Measurements from ENCODE around the gene AUTS2. TPM values are rescaled to one million over a fixed set of nuclear protein-coding genes. Genes with fewer than 3 reads are reported as not detected.

The AUTS2 gene
- total RNA-seq, 1 experiment from 2014 or later = 256 TPM

- Histone ChIP-seq H3K79me2 (ENCODE audit: insufficient read depth, low read length) (no peaks in the 10 kb centered on the region), H3K4me1 (ENCODE audit: insufficient read depth, low read length) (no peaks in the 10 kb centered on the region), H3K14ac (ENCODE audit: insufficient read depth, low read length) (no peak overlapping the region), H3K9me3 (ENCODE audit: control insufficient read depth, low read depth, low read length) (no peaks in the 10 kb centered on the region), H2BK5ac (ENCODE audit: insufficient read length, low read length) (no peak overlapping the region), H2AK5ac (ENCODE audit: insufficient read length, low read length) (no peak overlapping the region), H3K18ac (ENCODE audit: insufficient read length, low read depth, low read length) (no peak overlapping the region), H2BK12ac (ENCODE audit: insufficient read length, low read depth, low read length) (no peak overlapping the region), H3K79me1 (ENCODE audit: insufficient read depth, low read depth, low read length, poor library complexity, severe bottlenecking) (no peaks in the 10 kb centered on the region), H3K23me2 (ENCODE audit: insufficient read length, low read depth, low read length, poor library complexity, severe bottlenecking) (no peaks in the 10 kb centered on the region), H4K5ac (ENCODE audit: insufficient read length, low read depth, low read length) (no peak overlapping the region), H3K9ac (ENCODE audit: extremely low read depth, insufficient read length, low read length) (no peak overlapping the region), H3K4ac (ENCODE audit: low read depth, low read length) (no peak overlapping the region), H2BK15ac (ENCODE audit: low read depth, low read length) (no peak overlapping the region), H3K56ac (ENCODE audit: insufficient read length, low read depth, low read length) (no peak overlapping the region), H3K27me3 (ENCODE audit: insufficient read depth, low read length) (no peaks in the 10 kb centered on the region), H2BK120ac (ENCODE audit: low read depth, low read length, poor library complexity, severe bottlenecking) (no peak overlapping the region), H2AFZ (ENCODE audit: low read length) (no peak overlapping the region), H3T11ph (ENCODE audit: low read length) (no peak overlapping the region), H2BK20ac (ENCODE audit: low read depth, low read length, poor library complexity, severe bottlenecking) (no peak overlapping the region), H3K27ac (ENCODE audit: insufficient read length, low read depth, low read length) (no peak overlapping the region), H4K8ac (replicated peaks; ENCODE audit: insufficient read length, low read depth, low read length) (no peak overlapping the region), H4K20me1 (ENCODE audit: control insufficient read depth, insufficient read depth, insufficient read length) (no peaks in the 10 kb centered on the region), H3K4me2 (ENCODE audit: insufficient read depth, insufficient read length, low read length) (no peak overlapping the region), H3K23ac (ENCODE audit: insufficient read length, low read depth, low read length) (no peak overlapping the region), H4K91ac (ENCODE audit: insufficient read length, low read depth, low read length) (no peak overlapping the region)
- Mint-ChIP-seq H3K27ac (no peak overlapping the region), H3K27me3 (ENCODE audit: low read depth) (no peaks in the 10 kb centered on the region), H3K36me3 (ENCODE audit: insufficient read depth in 1 of 3, low read depth in 3 of 3) (no peaks in the 10 kb centered on the region), H3K4me1 (peaks cover 0 to 4% of the 10 kb centered on the region in 2 experiments; a peak in 1 of 4 replicates), H3K9me3 (no peaks in the 10 kb centered on the region), H3K4me3 (no peak overlapping the region)
- WGBS (ENCODE audit: extremely low coverage, insufficient read length, low lambda C conversion rate) = no CpG with 5 or more reads among the region's 4 CpGs
- no peak for DNase-seq
- TF ChIP-seq, protein P1, sequence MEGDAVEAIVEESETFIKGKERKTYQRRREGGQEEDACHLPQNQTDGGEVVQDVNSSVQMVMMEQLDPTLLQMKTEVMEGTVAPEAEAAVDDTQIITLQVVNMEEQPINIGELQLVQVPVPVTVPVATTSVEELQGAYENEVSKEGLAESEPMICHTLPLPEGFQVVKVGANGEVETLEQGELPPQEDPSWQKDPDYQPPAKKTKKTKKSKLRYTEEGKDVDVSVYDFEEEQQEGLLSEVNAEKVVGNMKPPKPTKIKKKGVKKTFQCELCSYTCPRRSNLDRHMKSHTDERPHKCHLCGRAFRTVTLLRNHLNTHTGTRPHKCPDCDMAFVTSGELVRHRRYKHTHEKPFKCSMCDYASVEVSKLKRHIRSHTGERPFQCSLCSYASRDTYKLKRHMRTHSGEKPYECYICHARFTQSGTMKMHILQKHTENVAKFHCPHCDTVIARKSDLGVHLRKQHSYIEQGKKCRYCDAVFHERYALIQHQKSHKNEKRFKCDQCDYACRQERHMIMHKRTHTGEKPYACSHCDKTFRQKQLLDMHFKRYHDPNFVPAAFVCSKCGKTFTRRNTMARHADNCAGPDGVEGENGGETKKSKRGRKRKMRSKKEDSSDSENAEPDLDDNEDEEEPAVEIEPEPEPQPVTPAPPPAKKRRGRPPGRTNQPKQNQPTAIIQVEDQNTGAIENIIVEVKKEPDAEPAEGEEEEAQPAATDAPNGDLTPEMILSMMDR (conservative IDR thresholded peaks at IDR 0.05) = no peak
Measured at GRCh38 chr7:70257921-70258320, 659.6 kb downstream of the AUTS2 start.

Measured in H9 (cell line).